Activated CD4-positive, alpha-beta memory T cell treated with anti-CD3 and anti-CD28 coated beads for 36 hours (primary cell): ENCODE data around the gene DFFB. TPM values are rescaled to one million over a fixed set of nuclear protein-coding genes. Genes with fewer than 3 reads are reported as not detected.

Experiments
- CTCF ChIA-PET: fragments of 350-600 bp; sonication (Branson Sonifier 250); formaldehyde crosslinking; loops from one replicate; lab custom pipeline; 2021; ENCODE audit warnings: antibody characterized with exemption, inconsistent platforms; lab: Charles Lee
- POLR2A ChIA-PET: fragments of 350-600 bp; sonication (Branson Sonifier 250); formaldehyde crosslinking; loops from one replicate; lab custom pipeline; 2021; ENCODE audit warnings: antibody characterized with exemption; lab: Charles Lee
- DNase-seq: peaks from one replicate; pipeline ENCODE4 v3.0.0-alpha.2; 2020
- H3K27ac Mint-ChIP-seq: one replicate; pipeline ENCODE4 v1.8.0; 2021; ENCODE audit warnings: mixed read lengths
- H3K27me3 Mint-ChIP-seq: one replicate; pipeline ENCODE4 v1.8.0; 2021; ENCODE audit warnings: mixed read lengths
- H3K36me3 Mint-ChIP-seq: one replicate; pipeline ENCODE4 v1.8.0; 2021; ENCODE audit warnings: mixed read lengths
- H3K4me1 Mint-ChIP-seq: one replicate; pipeline ENCODE4 v1.8.0; 2021; ENCODE audit warnings: low read depth, mixed read lengths
- H3K4me3 Mint-ChIP-seq: one replicate; pipeline ENCODE4 v1.8.0; 2021; ENCODE audit warnings: mild to moderate bottlenecking, mixed read lengths
- H3K9me3 Mint-ChIP-seq: one replicate; pipeline ENCODE4 v1.8.0; 2021; ENCODE audit warnings: mixed read lengths
- intact Hi-C: fragments of 100-400 bp; cut with micrococcal nuclease; formaldehyde crosslinking; loops from one replicate; pipeline ENCODE4 v1.15.1; 2023
- total RNA-seq, 2 experiments: library from RNA; stranded (reverse); gene quantifications; one replicate each; pipeline ENCODE4 v1.2.3, GENCODE V29; 2021

Gene DFFB
- total RNA-seq, 2 experiments from 2014 or later = 7.5 to 8.3 TPM

DNA sequence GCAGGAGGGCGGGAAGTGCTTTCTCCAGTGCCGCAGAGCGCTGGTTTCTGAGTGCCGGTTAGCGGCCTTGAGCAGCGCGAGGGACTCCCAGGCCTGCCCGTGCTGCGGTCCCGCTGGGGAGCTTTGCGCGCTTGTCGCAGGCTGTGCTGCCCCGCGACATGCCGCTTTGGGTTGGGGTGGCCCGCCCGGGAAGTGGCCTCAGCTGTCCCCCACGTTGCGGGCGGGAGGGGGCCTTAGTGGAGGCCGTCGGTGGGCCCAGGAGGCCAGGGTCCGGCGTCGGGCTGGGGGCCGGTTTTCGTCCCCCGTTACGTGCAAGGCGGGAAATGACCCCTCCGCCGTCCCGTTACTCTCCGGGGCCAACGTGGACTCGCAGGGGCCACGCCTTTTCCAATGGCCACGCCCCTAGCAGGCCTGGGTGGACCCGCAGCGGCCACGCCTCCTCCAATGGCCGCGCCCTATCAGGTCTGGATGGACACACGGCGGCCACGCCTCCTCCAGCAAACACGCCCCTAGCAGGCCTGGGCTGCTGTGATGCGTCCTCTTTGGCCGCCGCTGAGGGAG, 43.8 kb downstream of the DFFB start:
- CTCF ChIA-PET = interaction anchor here (1.6 to 2.8 kb wide), 3 partner anchors 10 to 125 kb away, joined by 8 to 13 read pairs (median 11); partner anchors contain the start of genes CEP104 and DFFB
- intact Hi-C loops = loop anchor here (1.0 to 10.0 kb wide), 6 partner anchors 10 to 277 kb away; partner anchors contain the start of genes CEP104, DFFB, LRRC47 and SMIM1
- POLR2A ChIA-PET = no interaction called here
- Mint-ChIP-seq H3K36me3 (peaks cover 17% of the 10 kb centered on the region), H3K9me3 (peaks cover 13% of the 10 kb centered on the region), H3K4me1 (peaks cover 45% of the 10 kb centered on the region), H3K4me3 (peak overlapping the region; percentile 95), H3K27ac (peak overlapping the region; percentile 95), H3K27me3 (no peaks in the 10 kb centered on the region)
- DNase-seq = peak; percentile 95

DNA sequence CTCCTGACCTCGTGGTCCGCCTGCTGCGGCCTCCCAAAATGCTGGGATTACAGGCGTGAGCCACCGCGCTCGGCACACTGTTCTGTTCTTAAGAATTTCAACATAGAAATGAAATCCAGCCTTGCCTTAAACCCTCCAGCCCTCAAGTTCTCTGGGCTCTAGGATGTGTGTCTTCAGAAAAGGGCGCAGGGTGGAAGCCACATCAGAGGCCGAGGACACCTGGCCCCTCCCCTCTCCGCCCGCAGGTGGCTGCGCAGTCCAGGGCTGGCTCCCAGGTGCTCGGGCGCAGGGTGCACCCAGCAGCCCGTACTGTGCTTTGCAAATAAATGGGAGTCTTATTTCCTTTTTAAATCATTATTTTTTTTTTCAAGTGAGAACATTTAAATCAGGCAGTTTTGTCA, 44.8 kb downstream of the DFFB start:
- POLR2A ChIA-PET = no interaction called here

GRCh38 chr1:3902571-3903091, 45.4 kb downstream of the DFFB start:
- POLR2A ChIA-PET = no interaction called here
- Mint-ChIP-seq H3K9me3 (peaks cover 10% of the 10 kb centered on the region), H3K4me1 (peaks cover 42% of the 10 kb centered on the region), H3K27me3 (no peaks in the 10 kb centered on the region), H3K36me3 (peaks cover 10% of the 10 kb centered on the region), H3K27ac (peak overlapping the region; percentile 74), H3K4me3 (peak overlapping the region; percentile 39)
- peak; percentile 49 for DNase-seq
- CTCF ChIA-PET = interaction anchor here (2.1 kb wide), 1 partner anchor 46 kb away, joined by 8 read pairs; the partner anchor contains the start of genes CEP104 and DFFB
- intact Hi-C loops = loop anchor here (1.0 to 10.0 kb wide), 2 partner anchors 20 to 248 kb away; partner anchors contain the start of genes TP73 and WRAP73

More for the DNA sequence above, 44.8 kb downstream of the DFFB start:
- CTCF ChIA-PET = interaction anchor here (2.1 to 2.8 kb wide), 2 partner anchors 11 to 45 kb away, joined by 8 to 13 read pairs; partner anchors contain the start of genes CEP104 and DFFB
- DNase-seq = peak; percentile 49
- peak overlapping the region; percentile 52 for H3K4me3 Mint-ChIP-seq
- intact Hi-C loops = loop anchor here (1.0 to 10.0 kb wide), 2 partner anchors 20 to 247 kb away; partner anchors contain the start of genes TP73 and WRAP73
- peak overlapping the region; percentile 74 for H3K27ac Mint-ChIP-seq
- H3K27me3 Mint-ChIP-seq = no peaks in the 10 kb centered on the region
- H3K36me3 Mint-ChIP-seq = peaks cover 14% of the 10 kb centered on the region
- H3K9me3 Mint-ChIP-seq = peaks cover 13% of the 10 kb centered on the region
- peaks cover 43% of the 10 kb centered on the region for H3K4me1 Mint-ChIP-seq

DNA sequence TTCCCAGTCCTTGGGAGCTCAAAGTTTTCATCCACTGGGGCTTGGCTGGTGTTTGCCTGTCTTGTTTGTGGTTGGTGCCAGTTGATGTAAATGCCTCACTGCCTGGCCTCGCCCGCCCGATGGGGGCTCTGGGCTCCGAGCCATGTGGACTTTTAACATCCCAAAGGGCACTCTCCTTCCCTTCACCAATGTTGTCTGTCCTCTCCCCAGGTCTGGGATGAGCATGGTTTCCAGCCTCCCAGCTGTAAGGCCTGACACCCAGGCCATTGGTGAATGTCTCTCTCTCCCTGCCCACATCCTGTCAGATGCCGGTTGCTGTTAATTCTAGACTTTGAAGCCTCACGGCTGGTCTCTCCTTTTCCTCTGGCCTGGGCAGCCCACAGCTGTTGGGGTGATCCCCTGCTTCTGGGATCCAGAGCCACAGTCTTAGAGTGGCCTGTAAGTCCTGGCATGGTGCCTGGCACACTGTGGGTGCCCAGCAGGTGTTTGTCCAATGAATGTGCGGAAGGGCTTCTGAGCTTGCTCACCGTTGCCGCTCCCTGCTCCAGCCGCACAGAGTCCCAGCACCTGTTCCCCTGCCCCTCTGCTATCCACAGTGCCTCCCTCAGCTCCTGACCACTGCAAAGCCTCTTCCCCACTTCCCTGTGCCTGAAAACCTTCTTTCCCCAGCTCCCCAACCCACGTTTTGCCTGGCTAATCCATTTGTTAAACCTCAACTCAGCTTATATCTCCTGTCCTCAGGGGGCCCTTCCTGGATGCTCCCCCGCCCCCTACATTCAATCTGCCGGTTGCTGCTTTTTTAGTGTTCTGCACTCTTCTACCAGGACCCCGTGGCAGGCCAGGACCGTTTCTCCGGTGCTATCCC, 46.1 kb downstream of the DFFB start:
- CTCF ChIA-PET = interaction anchor here (2.1 kb wide), 1 partner anchor 46 kb away, joined by 8 read pairs; the partner anchor contains the start of genes CEP104 and DFFB

DNA sequence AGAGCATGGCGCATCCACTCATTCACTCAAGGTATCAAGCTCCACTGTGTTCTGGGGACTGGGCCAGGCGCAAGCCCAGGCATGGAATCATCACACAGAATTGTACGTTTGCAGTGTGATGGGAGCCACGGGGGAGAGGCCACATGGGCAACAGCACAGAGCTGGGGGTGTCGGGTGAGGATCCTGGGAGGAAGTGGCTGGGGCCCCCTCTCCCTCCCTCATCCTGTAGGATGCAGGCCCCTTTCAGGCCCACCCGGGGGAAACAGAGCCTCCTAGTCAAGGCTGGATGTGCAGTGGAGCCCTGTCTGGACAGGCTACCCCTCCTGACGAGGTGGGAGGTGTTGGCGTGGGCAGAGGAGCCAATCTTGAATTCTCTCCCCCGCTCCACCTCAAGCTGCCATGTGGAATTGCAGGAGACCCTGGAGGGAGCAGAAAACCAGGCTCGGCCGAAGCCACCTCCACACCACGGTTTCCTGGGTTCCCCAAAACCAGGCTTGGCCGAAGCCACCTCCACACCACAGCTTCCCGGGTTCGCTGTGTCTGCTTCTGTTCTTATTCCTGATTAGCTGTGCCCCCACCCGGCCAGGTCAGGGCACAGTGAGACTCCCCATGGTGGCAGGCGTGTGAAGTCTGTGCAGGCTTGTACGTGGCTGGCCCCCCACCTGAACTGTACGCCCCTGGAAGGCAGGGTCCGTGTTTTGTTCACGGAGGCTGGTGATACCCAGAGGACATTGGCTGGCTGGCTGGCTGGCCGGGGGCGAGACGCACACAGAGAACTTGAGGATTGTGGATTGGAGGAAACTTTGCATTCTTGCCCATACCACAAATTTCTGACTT, 46.9 kb downstream of the DFFB start:
- Mint-ChIP-seq H3K27me3 (no peaks in the 10 kb centered on the region), H3K4me1 (peaks cover 28% of the 10 kb centered on the region), H3K4me3 (no peak overlapping the region), H3K36me3 (peaks cover 1% of the 10 kb centered on the region), H3K27ac (peak overlapping the region; percentile 34), H3K9me3 (no peaks in the 10 kb centered on the region)
- ChIA-PET CTCF (interaction anchor here (2.1 kb wide), 1 partner anchor 47 kb away, joined by 8 read pairs; the partner anchor contains the start of genes CEP104 and DFFB), POLR2A (interaction anchor here (0.5 kb wide), 1 partner anchor 49 kb away, joined by 3 read pairs; no protein-coding TSS in a partner anchor)
- DNase-seq = no peak
- intact Hi-C loops = loop anchor here (10.0 kb wide), 1 partner anchor 249 kb away; the partner anchor contains the start of genes TP73 and WRAP73

More for the DNA sequence above, 46.1 kb downstream of the DFFB start:
- DNase-seq = peak; percentile 37
- no peaks in the 10 kb centered on the region for H3K27me3 Mint-ChIP-seq
- intact Hi-C loops = loop anchor here (10.0 kb wide), 1 partner anchor 249 kb away; the partner anchor contains the start of genes TP73 and WRAP73
- H3K4me3 Mint-ChIP-seq = peak overlapping the region; percentile 39
- H3K36me3 Mint-ChIP-seq = peaks cover 4% of the 10 kb centered on the region
- H3K27ac Mint-ChIP-seq = peak overlapping the region; percentile 74
- H3K4me1 Mint-ChIP-seq = peaks cover 37% of the 10 kb centered on the region
- H3K9me3 Mint-ChIP-seq = peaks cover 3% of the 10 kb centered on the region
- POLR2A ChIA-PET = no interaction called here

DNA sequence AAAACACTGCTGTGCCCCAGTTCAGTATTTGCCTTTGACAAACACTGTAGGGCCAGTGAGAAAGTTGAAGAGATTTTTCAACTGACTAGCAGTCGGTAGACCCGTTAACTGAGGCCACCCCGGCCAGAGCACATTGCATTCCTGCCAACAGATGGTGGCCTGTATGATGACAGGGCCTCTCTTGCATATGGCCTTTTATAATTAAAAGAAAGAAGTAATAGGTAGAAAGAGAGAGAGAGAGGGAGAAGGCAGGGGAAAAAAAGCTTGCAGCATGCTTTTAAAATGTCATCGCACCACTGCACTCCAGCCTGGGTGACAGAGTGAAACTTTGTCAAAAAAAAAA, 47.5 kb downstream of the DFFB start:
- no peak overlapping the region for H3K4me3 Mint-ChIP-seq
- no peaks in the 10 kb centered on the region for H3K9me3 Mint-ChIP-seq
- no peak for DNase-seq
- H3K36me3 Mint-ChIP-seq = peaks cover 1% of the 10 kb centered on the region
- intact Hi-C loops = loop anchor here (10.0 kb wide), 1 partner anchor 250 kb away; the partner anchor contains the start of genes TP73 and WRAP73
- no peak overlapping the region for H3K27ac Mint-ChIP-seq
- ChIA-PET POLR2A (no interaction called here), CTCF (no interaction called here)
- H3K27me3 Mint-ChIP-seq = no peaks in the 10 kb centered on the region
- peaks cover 25% of the 10 kb centered on the region for H3K4me1 Mint-ChIP-seq

DNA sequence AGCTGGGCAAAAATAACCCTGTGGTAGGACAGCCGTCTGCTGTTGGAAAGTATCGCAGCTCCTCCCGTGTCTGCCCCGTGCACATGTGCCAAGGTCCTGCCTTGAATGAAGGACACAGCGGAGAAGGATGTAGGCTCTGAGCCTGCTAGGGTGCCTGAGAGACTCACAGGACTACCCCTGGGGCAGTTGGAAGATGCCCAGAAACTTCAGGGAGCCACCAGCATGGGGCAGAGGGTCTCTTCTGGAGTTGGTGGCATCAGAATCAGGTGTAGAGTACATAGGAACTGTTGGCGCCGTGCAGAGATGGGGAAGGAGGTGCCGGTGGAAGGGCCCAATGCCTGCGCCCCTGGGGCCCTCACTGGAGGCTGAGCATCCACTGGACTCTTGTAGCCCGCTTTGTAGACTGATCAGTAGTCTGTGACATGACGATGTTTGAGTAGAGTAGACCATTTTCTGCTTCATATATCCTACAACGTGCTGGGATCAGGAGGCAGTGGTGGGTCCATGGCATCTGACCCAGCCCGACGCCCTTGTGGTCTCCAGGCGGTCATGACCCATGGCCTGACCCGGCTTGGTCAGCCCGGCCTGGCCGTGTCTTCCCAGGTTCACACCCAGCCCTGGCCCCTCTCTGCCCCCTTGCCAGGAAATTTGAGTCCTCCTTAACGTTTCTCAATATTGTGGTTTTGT, 48.1 kb downstream of the DFFB start:
- POLR2A ChIA-PET = no interaction called here
- no peaks in the 10 kb centered on the region for H3K9me3 Mint-ChIP-seq
- CTCF ChIA-PET = no interaction called here
- intact Hi-C loops = loop anchor here (10.0 kb wide), 1 partner anchor 251 kb away; the partner anchor contains the start of genes TP73 and WRAP73
- H3K27me3 Mint-ChIP-seq = no peaks in the 10 kb centered on the region
- no peaks in the 10 kb centered on the region for H3K36me3 Mint-ChIP-seq
- H3K4me3 Mint-ChIP-seq = no peak overlapping the region
- peaks cover 25% of the 10 kb centered on the region for H3K4me1 Mint-ChIP-seq
- H3K27ac Mint-ChIP-seq = no peak overlapping the region
- DNase-seq = no peak

GRCh38 chr1:3905953-3906671, 48.8 kb downstream of the DFFB start:
- H3K36me3 Mint-ChIP-seq = no peaks in the 10 kb centered on the region
- H3K4me1 Mint-ChIP-seq = peaks cover 30% of the 10 kb centered on the region
- ChIA-PET POLR2A (no interaction called here), CTCF (interaction anchor here (0.7 to 0.9 kb wide), 2 partner anchors 10 to 16 kb away, joined by 3 to 4 read pairs; no protein-coding TSS in a partner anchor)
- H3K27me3 Mint-ChIP-seq = no peaks in the 10 kb centered on the region
- no peaks in the 10 kb centered on the region for H3K9me3 Mint-ChIP-seq
- intact Hi-C loops = loop anchor here (10.0 kb wide), 1 partner anchor 251 kb away; the partner anchor contains the start of genes TP73 and WRAP73
- H3K27ac Mint-ChIP-seq = no peak overlapping the region
- DNase-seq = no peak
- H3K4me3 Mint-ChIP-seq = no peak overlapping the region

- intact Hi-C loops = loop anchor here (10.0 kb wide), 1 partner anchor 252 kb away; the partner anchor contains the start of genes TP73 and WRAP73
These were observed 49.4 kb downstream of the DFFB start for GRCh38 chr1:3906672-3907020.

DNA sequence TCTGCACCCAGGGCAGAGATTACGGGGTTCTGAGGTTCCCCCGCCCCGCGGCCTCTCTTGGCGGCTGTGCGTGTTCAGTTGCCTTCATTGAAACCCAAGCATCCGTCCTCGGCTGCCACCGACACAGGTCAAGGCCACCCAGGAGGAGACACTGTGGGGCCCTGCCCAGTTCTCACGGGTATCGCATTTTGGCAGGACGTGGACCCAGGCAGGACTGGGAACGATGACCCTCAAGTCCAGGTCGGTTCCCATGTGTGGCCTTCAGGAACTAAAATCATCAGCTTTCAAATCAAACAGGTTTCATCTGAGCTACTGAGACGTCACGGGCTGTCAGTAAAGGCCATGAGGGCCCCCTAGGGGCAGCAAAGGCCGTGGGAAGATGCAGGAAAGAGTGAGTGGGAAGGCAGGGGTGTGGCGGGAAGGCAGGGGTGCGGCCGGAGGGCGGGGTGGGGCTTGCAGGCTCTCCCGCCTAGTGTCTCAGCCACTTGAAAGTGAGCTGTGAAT, 49.8 kb downstream of the DFFB start:
- no peaks in the 10 kb centered on the region for H3K27me3 Mint-ChIP-seq
- ChIA-PET POLR2A (no interaction called here), CTCF (interaction anchor here (0.7 to 1.2 kb wide), 3 partner anchors 11 to 50 kb away, joined by 3 to 8 read pairs (median 4); partner anchors contain the start of genes CEP104 and DFFB)
- no peaks in the 10 kb centered on the region for H3K9me3 Mint-ChIP-seq
- H3K4me1 Mint-ChIP-seq = peaks cover 28% of the 10 kb centered on the region
- DNase-seq = peak; percentile 70
- H3K36me3 Mint-ChIP-seq = no peaks in the 10 kb centered on the region
- intact Hi-C loops = loop anchor here (10.0 kb wide), 1 partner anchor 252 kb away; the partner anchor contains the start of genes TP73 and WRAP73
- H3K27ac Mint-ChIP-seq = no peak overlapping the region
- no peak overlapping the region for H3K4me3 Mint-ChIP-seq

More at GRCh38 chr1:3906672-3907020, 49.4 kb downstream of the DFFB start:
- Mint-ChIP-seq H3K9me3 (no peaks in the 10 kb centered on the region), H3K27ac (no peak overlapping the region), H3K27me3 (no peaks in the 10 kb centered on the region), H3K4me1 (peaks cover 30% of the 10 kb centered on the region), H3K4me3 (no peak overlapping the region), H3K36me3 (no peaks in the 10 kb centered on the region)
- POLR2A ChIA-PET = no interaction called here
- DNase-seq = no peak
- CTCF ChIA-PET = interaction anchor here (0.7 to 1.2 kb wide), 3 partner anchors 11 to 49 kb away, joined by 3 to 8 read pairs (median 4); partner anchors contain the start of genes CEP104 and DFFB
